GM21381 (cell line): Measurements from ENCODE around the gene NR1H4.
"Not testable (repeated sequence)": the region's sequence is repeated elsewhere in the genome, so short reads cannot be mapped to it uniquely, and the experiment has no call there.

Experiments used
- ATAC-seq: cut with Tn5 transposase; IDR thresholded peaks from one replicate; pipeline ENCODE4 v1.9.1; 2021; ENCODE audit warnings: mild to moderate bottlenecking, moderate library complexity; ENCODE audit not compliant: unreplicated experiment

NR1H4 gene

DNA sequence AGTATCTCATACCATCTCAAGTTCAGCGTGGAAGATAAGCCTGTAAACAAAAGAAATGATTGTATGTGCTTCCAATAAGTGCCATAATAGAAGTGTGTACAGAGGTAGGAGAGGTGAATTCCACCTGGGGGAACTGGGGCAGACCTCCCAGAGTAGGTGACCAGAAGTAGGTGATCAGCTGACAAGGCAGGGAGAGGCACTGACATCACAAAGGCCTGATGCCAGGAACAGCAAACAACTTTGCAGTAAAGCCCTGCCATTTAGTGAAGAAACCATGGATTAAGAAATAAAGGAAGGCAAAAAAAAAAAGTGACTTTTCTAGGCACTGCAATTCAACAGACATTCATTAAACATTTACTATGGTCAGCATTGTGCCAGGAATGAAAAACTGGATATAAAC, 31.1 kb downstream of the NR1H4 start:
- ATAC-seq: no peak

DNA sequence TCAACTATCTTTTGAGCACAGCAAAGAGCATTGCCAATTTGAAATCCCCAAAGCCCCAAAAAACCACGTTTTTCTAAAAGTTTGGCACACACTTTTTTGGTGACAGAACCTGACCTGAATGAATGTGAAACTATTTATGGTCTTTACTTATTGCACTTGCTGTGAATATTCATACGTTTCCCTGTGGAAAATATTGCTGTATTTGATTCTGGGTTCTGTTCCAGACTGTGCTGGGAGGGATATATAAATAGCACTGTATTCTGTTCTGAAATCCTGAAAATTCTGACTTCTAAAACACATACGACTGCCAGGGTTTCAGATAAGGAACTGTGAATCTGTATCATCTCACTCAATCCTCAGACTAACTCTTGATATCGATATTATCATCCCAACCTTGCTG, 35.1 kb downstream of the NR1H4 start:
- no peak for ATAC-seq

DNA sequence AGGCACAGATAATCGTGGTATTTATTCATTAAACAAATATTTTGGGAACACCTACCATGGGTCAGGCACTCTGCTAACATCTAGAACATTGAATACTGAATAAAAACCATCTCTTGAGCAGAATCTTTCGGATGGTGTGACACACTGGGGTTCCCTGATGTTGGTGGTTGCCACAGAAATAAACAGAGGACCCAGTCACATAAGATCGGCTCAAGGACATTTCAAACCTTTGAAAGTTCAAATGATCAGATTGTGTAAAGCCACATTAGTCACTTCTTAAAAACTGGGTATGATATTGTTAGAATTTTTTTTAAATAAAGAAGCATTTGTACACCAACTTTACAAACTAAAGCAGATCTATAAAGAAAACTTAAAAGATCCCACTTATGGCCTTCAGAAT, 39.0 kb downstream of the NR1H4 start:
- no peak for ATAC-seq

DNA sequence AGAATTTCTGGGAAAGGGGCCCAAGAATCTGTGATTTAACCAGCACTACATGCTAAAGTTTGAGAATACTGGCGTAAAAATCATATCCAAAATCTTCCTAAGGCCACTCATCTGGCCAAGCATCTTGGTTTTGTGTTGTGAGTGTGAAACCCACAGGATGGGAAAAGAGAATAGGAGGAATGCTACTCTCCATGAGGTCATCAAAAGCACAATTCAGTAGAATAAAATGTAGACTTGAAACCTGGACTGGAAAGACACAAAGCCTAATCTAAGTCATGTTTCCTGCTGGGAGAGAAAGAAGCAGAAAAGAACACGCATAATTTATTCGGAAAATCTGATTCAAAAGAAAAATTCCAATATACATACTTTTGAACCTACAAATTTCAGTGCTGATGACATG, 42.3 kb downstream of the NR1H4 start:
- ATAC-seq: no peak

DNA sequence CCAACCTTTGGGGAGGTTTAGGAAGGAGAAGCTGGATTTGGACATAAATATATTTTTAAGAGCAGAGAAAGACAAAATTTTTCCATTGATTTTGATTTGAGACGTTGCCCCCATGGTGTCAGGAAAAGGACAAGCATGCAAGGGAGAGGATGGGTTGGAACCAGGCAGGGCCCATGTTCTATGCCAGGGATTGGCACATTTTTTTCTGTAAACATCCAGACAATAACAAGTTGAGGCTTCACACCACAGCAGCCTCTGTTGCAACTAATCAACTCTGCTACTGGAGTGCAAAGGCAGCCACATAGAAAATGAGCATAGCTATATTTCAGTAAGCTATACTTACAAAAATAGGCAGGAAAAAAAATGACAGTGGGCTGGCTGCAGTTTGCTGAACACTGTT, 44.7 kb downstream of the NR1H4 start:
- no peak for ATAC-seq

DNA sequence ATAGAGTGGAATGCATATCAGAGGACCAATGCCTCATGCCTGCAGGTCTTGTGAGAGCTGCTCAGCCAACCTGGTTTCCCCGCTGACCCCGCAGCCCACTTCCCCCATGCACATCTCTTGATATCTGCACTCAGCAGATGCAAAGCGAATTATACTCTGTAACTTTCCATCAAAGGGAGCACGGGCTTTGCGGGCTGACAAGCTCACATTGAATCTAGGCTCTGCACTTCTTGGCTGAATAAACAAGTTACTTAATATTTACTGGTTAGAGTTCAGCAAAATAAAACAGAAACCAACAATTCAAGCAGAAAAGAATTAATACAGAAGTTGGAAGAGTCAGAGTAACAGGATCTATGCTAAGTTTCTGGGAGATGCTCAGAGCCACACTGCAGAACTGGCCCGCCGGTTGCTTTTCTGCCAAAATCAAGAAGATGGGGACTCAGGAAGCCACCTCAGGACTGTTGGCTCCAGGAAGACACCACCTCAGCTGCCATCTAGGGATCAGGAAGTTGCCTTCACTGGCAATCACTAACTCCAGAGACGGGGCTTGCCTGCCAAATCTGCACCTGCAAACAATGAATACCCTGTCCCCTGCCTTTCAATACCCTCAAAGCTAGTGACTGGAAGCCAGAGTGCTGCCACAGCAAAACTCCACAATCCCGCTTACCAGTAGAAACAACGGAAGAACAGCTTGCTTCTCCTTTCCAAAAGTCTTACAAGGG, 46.5 kb downstream of the NR1H4 start:
- no peak for ATAC-seq

DNA sequence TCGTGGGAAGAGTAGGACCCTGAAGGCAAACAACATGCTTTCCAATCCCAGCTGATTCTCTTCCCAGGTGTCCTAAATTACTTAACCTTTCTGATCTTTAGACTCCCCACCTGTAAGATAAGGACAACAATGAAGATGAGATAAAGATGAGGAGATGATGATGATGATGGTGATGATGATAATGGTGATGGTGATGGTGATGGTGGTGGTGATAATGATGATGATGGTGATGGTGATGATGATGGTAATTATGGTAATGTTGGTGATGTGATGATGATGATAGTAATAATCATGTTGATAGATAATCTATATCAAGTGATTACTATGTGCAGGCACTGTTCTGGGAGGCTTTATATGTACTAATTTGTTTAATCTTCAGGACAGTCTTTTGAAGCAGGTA, 48.3 kb downstream of the NR1H4 start:
- ATAC-seq: no peak

DNA sequence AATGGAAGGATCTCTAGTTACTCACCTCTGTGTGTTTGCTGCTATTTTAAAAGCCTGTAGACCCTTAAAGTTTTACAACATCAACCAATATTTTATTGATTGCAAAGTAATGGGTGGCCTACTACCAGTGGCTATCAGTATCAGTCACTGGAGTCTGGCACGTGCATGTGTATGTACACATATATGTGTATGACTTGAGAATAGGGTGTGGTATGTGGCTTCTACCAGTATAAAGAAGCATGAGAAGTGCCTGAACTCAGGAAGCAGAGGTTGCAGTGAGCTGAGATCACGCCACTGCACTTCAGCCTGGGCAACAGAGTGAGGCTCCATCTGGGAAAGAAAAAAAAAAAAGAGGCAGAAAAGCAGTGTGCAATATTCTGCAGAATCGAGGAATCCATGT, 54.4 kb downstream of the NR1H4 start:
- ATAC-seq: no peak

DNA sequence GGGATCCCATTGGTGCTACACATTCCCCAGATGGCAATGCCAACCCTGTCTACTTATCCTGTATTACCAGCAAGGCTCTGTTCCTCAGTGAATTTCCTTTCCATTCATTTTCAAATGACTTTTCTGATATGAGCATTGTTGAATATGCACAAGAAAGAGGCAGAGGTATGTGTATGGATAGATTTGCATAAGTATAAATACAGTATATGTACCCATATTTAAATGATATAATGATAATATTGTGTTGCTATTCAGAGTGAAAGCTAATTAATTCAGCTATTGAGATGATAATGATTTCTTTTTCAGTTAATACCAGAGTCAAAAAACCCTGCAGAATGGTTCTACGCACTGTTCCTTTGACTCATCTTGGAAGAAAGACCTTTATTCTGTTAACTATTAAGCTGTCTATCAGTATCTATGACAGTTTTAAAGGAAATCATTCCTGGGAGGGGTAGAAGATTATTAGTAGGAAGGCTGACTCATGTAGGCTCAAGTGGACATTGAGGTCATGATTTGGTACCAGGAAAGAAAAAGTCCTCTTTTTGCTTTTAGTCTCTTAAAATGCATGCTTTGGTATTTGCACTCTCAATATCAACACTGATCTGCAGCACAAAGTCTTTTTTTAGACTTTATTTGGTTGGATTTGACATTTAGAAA, 54.9 kb downstream of the NR1H4 start:
- no peak for ATAC-seq

DNA sequence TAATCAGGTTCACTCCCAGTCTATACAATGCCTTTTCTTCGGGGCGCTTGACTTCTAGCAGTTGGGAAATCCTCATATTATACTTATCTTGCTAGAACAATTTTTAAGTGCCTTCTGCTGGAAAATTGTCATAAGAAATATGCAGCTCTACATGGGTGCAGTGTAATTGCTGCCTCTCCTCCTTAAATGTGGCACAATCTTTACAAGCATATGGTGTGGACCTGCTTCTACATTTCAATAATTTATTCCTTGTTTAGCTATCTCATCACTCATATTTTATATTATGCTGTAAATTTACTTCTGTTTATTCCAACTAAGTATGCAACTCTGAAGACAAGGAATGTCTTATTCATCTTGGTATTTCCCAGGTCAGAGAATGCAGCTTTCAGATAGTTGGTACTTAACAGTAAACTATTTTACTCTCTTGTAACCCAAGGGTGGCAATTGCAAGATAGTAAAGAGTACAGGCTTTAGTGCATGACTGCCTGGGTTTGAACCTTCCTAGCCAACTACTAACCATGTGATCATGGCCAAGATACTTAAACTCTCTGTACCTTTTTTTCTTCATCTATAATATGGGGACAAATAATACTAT, 56.2 kb downstream of the NR1H4 start:
- no peak for ATAC-seq

DNA sequence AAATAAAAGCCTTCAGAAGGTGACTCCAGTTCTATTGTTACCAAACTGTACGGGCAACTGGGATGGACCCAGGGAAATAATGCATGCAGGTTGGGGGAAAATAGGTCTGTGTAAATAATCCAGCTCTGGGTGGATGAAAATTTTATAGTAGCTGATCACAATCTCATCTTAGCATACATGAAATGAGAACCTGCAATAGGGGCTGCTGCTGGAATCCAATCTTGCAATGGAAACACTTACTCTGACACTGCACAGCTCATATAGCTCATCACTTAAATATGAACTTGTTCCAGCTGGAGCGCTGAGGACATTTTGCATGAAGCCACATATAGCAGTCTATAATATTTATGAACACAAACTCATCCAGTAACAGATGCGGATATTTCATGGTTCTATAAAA, 59.7 kb downstream of the NR1H4 start:
- no peak for ATAC-seq

DNA sequence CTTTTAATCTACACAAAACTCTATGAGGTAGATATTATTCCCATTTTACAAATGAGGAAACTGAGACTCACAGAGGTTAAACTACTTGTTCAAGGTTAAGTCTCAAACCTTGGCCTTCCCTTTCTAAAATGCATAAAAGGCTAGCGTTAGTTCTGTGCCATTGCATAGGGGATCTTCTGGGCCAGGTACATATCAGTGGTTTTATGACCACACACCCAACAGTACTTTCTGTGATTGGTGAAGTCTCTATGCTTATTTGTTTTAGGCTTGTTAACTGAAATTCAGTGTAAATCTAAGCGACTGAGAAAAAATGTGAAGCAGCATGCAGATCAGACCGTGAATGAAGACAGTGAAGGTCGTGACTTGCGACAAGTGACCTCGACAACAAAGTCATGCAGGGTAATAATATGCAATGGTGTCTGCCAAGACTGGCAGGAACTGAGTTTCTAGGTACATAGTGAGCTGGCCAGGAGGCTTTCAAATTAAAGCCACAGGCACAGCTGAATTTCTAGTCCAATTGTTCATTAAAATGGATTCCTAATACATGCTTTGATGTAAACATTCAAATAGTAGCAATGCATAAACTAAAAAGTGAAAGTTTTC, 61.1 kb downstream of the NR1H4 start:
- ATAC-seq: no peak

DNA sequence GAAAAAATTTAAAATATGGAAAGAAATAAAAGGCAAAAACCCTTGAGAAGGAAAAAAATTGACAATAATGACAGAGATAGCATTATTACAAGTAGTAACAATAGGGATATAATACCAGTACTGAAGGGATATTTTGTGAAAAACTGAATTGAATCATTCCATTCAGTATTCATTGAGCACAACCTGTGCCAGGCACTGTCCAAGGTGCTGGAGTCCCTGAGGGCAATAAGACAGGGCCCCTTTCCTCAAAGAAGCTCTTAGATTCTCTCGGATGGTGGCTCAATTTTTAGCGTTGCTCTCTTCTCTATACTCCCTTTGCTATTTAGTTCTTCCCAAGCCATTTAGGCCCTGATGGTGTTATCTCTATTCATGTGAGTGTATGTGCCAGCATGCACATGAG, 65.5 kb downstream of the NR1H4 start:
- no peak for ATAC-seq

DNA sequence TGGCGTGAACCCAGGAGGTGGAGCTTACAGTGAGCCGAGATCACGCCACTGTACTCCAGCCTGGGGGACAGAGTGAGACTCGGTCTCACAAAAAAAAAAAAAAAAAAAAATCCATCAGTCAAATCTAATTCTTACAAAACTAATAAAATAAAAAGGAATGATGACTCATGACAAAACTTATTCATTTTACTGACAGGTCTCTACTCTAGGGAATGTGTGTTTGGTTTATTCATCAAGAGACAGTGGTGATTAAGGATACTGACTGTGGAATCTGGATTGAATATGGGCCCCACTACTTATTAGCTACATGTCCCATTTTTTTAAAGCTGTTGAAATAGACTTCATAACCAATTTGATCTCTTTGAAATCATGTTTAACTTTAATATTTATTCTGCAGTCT, 70.5 kb downstream of the NR1H4 start:
- no peak for ATAC-seq

DNA sequence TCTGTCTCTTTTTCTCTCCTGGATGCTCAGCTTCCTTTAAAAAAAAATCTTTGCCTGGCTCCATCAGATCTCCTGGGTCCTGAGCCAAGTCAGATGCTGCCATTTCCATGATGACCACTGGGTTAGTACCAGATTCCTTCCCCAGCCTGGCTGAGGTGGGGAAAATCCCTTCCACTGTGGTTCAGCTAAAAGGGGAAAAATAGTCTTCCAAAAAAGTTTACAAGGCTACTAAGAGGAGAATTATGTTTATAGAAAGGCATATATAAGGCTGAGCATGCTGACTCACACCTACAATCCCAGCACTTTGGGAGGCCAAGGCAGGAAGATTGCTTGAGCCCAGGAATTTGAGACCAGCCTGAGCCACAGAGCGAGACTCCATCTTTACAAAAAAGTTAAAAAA, 71.4 kb downstream of the NR1H4 start:
- no peak for ATAC-seq

DNA sequence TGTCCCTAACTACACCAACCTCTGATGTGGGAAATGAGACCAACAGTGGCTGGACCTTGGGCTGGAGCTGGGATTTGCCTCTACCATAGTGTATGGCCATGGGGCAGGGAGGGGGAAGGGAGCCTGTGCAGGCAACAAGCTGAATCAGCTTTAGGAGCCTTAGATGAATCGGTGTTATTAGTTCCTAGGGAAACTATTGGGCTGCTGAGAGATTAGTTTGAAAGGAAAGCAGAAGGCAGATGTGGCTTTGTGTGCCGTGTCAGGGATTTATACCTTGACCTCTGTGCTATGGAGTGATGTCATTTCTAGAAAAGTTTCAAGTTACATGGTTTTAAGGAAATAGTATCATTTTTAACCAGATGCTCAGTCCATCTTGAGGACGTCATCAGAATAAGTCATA, 80.3 kb downstream of the NR1H4 start:
- no peak for ATAC-seq

DNA sequence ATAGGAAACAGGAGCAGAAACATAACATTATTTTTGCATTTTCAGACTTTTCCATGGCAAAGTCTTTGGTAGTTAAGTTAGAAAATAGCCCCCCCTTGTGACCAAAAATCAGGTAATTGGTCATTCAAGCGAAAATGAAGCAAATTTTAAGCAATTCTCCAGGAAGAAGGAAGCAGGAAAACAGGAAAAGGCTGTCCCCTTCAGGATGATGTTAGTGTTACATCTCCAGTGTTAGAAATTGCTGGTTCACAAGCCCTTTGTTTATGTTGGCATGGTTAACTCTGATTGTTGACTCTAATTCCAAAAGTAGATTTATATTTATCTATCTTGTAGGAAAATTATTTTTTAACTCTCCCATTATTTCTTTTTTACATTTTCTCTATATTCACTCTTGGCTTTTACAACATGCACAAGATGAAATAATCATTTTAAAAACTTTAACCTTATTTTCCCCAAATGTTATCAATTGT, 81.0 kb downstream of the NR1H4 start:
- ATAC-seq: no peak

DNA sequence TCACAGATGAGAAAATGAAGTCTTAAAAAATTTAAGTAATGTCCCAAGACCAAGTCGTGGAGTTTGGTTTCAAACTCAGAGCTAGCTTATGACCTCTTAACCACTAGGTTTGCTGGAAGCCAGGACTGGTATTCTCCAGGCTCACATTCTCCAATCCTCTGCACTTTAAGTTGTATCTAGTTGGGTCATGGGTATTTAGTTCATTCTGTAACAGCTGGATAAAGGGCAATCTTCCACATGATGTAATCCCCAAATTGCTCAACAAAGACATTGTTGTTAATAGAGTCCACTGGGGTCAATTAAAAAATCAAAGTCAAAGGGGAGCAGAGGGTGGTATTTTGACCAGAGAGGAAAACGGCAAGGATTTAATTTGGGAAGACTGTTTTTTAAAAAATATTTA, 82.1 kb downstream of the NR1H4 start:
- no peak for ATAC-seq

DNA sequence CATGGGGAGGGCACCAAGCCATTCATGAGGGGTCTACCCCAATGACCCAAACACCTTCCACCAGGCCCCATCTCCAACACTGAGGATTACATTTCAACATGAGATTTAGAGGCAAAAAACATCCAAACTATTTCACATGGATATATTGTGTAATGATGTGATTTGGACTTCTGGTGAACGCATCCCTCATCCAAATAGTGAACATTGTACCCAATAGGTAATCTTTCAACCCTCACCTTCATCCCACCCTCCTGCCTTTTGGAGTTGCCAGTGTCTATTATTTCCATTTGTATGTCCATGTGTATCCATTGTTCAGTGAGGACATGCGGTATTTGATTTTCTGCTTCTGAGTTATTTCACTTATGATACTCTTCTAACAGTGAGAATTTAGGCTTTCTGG, 83.7 kb downstream of the NR1H4 start:
- ATAC-seq: no peak

DNA sequence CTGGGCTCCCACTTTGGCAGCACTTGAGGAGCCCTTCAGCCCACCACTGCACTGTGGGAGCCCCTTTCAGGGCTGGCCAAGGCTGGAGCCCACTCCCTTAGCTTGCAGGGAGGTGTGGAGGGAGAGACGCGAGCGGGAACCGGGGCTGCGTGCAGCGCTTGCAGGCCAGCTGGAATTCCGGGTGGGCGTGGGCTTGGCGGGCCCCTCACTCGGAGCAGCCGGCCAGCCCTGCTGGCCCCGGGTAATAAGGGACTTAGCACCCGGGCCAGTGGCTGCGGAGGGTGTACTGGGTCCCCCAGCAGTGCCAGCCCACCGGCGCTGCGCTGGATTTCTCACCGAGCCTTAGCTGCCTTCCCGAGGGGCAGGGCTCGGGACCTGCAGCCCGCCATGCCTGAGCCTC, 85.6 kb downstream of the NR1H4 start:
- not testable (repeated sequence) for ATAC-seq

DNA sequence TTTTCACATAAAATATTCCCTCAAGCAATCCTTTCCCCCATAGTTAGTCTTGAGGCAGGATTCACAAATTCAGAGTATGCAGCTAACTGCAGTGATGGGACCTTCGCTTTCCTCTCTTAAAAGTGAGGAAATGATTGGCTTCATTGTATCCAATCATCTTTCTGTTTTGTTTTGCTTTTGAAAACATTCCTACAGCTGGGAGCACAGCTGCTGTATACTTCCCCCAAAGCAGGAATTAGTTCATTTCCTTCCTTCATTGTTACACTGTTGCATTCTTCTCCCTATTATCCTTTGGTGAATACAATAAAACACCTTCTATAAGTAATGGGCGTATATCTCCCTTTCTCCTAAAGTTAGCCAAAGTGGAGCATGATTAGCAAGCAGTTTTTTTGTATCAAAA, 90.4 kb downstream of the NR1H4 start:
- no peak for ATAC-seq

DNA sequence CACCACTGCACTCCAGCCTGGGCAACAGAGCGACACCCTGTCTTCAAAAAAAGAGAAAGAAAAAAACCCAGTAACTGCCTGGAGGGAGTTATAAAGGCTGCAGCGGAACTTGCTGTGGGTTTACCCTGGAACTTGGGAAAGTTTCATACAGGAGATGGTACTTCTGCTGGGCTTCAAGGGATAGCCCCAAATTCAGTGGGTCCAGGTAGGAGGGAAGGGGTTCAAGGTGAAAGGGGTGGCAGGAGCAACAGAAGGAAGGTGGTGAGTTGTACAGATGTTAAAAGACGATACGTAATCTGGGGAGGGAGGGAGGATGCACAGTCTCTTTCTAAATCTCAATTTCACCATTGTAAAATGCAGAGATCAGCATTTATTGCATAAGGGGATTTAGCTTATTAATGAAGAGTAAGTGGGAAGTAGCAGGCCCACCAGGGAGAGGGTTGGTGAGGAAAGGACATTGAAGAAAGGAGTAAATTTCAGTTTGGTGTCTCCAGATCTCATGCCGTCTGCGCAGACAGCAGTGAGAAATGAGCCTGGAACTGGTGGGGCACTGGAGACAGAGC, 91.3 kb downstream of the NR1H4 start:
- no peak for ATAC-seq
